ENCODE results near the gene LIX1. TPM values are rescaled to one million over a fixed set of nuclear protein-coding genes. Genes with fewer than 3 reads are reported as not detected.

The LIX1 gene
- total RNA-seq, 4 donors from 2014 or later = under 0.01 TPM; not detected in 2

DNA sequence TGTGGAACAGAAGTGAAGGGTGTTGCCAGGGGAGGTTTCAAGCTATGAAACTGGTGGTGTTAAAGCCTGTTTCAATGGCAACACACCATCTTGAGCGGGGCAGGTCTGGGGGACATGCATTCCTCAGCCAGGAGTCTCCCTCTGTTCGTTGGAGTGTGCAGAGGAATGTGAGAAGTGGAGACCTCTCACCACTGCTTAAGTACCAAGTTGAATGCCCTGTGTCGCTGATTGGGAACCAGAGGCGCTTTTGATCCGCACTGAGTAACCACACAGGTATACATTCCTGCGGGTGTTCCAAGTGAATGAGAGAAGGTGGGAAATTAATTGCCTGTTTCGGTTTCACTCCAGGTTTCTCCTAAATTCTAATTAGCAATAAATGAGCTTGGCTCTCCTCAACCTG is 99.4 kb downstream of the LIX1 start:
- H3K9me3 ChIP-seq = no peaks in the 10 kb centered on the region
- no peaks in the 10 kb centered on the region for H3K36me3 ChIP-seq
- DNase-seq (ENCODE audit: low spot score in 2 of 2) = no peak
- no peaks in the 10 kb centered on the region for H3K27me3 ChIP-seq
- no peak overlapping the region for H3K27ac ChIP-seq
- 69 to 79% methylated on average over 7 of the region's 7 CpGs for WGBS, 2 donors
- H3K4me3 ChIP-seq = no peak overlapping the region
- TF ChIP-seq POLR2A (IDR thresholded peaks at IDR 0.05) = no peak
- TF ChIP-seq, protein P1, sequence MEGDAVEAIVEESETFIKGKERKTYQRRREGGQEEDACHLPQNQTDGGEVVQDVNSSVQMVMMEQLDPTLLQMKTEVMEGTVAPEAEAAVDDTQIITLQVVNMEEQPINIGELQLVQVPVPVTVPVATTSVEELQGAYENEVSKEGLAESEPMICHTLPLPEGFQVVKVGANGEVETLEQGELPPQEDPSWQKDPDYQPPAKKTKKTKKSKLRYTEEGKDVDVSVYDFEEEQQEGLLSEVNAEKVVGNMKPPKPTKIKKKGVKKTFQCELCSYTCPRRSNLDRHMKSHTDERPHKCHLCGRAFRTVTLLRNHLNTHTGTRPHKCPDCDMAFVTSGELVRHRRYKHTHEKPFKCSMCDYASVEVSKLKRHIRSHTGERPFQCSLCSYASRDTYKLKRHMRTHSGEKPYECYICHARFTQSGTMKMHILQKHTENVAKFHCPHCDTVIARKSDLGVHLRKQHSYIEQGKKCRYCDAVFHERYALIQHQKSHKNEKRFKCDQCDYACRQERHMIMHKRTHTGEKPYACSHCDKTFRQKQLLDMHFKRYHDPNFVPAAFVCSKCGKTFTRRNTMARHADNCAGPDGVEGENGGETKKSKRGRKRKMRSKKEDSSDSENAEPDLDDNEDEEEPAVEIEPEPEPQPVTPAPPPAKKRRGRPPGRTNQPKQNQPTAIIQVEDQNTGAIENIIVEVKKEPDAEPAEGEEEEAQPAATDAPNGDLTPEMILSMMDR (IDR thresholded peaks at IDR 0.05) = no peak
- no peak for TF ChIP-seq EP300 (IDR thresholded peaks at IDR 0.05)
- peaks cover 0 to 3% (median 0%) of the 10 kb centered on the region in 4 donors for H3K4me1 ChIP-seq

Small RNA genes lying within 50 kb of the gene (small RNA-seq; reads per million reads assigned to genes)
- gene RNU1-73P = not detected

Other genes with a start within 250 kb of the LIX1 start
- 10 to 100 TPM; 40.4 to 71.8 (median 51.3) TPM for gene LNPEP, start 206.5 kb downstream of the LIX1 start, total RNA-seq
- 10 to 100 TPM; 16.7 to 44.7 (median 27.3) TPM for gene RIOK2, start 40.6 kb upstream of the LIX1 start, total RNA-seq